Frontal cortex (tissue), 4 donors: ENCODE measurements around the gene PARD3. TPM values are rescaled to one million over a fixed set of nuclear protein-coding genes. Genes with fewer than 3 reads are reported as not detected.
"Not testable (repeated sequence)": the region's sequence is repeated elsewhere in the genome, so short reads cannot be mapped to it uniquely, and the experiment has no call there.

Experiments
- DNase-seq, 2 donors: peaks; one replicate each; pipeline ENCODE4 v3.0.0; 2012; ENCODE audit warnings: low spot score in 2 of 2
- FAIRE-seq: peaks from 2 replicates; lab custom pipeline; 2012; peaks lifted over from hg19 to GRCh38; lab: Jason Lieb, UNC
- small RNA-seq: library from RNA; depleted of rRNA; stranded (forward); fragments of <200 nt; gene quantifications from one replicate; pipeline ENCODE3, GENCODE V24; 2014
- total RNA-seq: library from RNA; depleted of rRNA; stranded (reverse); fragments of >200 nt; gene quantifications from one replicate; pipeline ENCODE4 v1.2.3, GENCODE V29; 2014
- donor health status: control.
- donor health status: control.
- donor health status: control.

PARD3 gene
- total RNA-seq, 1 donor from 2014 or later, result 27.7 TPM

- FAIRE-seq (no peak), DNase-seq (no peak)
Measured at GRCh38 chr10:34076443-34076842, 738.7 kb downstream of the PARD3 start.

GRCh38 chr10:34075254-34075926, 739.7 kb downstream of the PARD3 start:
- DNase-seq (no peak), FAIRE-seq (no peak)

- FAIRE-seq, result no peak
Measured at GRCh38 chr10:34074051-34074450, 741.0 kb downstream of the PARD3 start.

GRCh38 chr10:34067741-34068140, 747.4 kb downstream of the PARD3 start:
- not testable (repeated sequence) for DNase-seq, FAIRE-seq

More at GRCh38 chr10:34074051-34074450, 741.0 kb downstream of the PARD3 start:
- DNase-seq, result no peak

GRCh38 chr10:34063592-34063991, 751.5 kb downstream of the PARD3 start:
- FAIRE-seq (no peak), DNase-seq (no peak)

- no peak for DNase-seq
- no peak for FAIRE-seq
Measured at GRCh38 chr10:34061841-34062240, 753.3 kb downstream of the PARD3 start.

Small RNAs within 50 kb of the gene (small RNA-seq; reads per million reads assigned to genes)
- gene ELOBP4 (not detected), gene RF00019 (not detected), gene RPL37P18 (not detected)
